Smooth muscle cell (in vitro differentiated cells): Measurements from ENCODE around the gene SCAPER. TPM values are rescaled to one million over a fixed set of nuclear protein-coding genes. Genes with fewer than 3 reads are reported as not detected.
"Not testable (repeated sequence)": the region's sequence is repeated elsewhere in the genome, so short reads cannot be mapped to it uniquely, and the experiment has no call there.

ENCODE experiments used
- DNase-seq: peaks from one replicate; lab custom pipeline; 2025; ENCODE audit not compliant: unreplicated experiment; lab: John Stamatoyannopoulos, UW
- H2AFZ ChIP-seq: fragments of 200-600 bp; sonication (generic); 2 replicates; pipeline ENCODE4 v1.6.0; 2016; ENCODE audit warnings: antibody characterized with exemption, low read depth, mild to moderate bottlenecking
- H3F3A ChIP-seq: fragments of 200-600 bp; sonication (generic); 2 replicates; pipeline ENCODE4 v1.6.0; 2017; ENCODE audit warnings: antibody characterized with exemption, low read depth
- H3K27ac ChIP-seq: fragments of 200-600 bp; sonication (generic); 2 replicates; pipeline ENCODE4 v1.5.1; 2016; ENCODE audit warnings: low read depth, mild to moderate bottlenecking
- H3K27me3 ChIP-seq: fragments of 200-600 bp; sonication (generic); 2 replicates; pipeline ENCODE4 v1.6.1; 2016; ENCODE audit warnings: low read depth, mild to moderate bottlenecking
- H3K36me3 ChIP-seq: fragments of 200-600 bp; sonication (generic); 2 replicates; pipeline ENCODE4 v1.5.1; 2016; ENCODE audit warnings: low read depth
- H3K4me1 ChIP-seq: fragments of 200-600 bp; sonication (generic); 2 replicates; pipeline ENCODE4 v1.5.1; 2016; ENCODE audit warnings: low read depth
- H3K4me2 ChIP-seq: fragments of 200-600 bp; sonication (generic); 2 replicates; pipeline ENCODE4 v1.6.0; 2016; ENCODE audit warnings: mild to moderate bottlenecking
- H3K4me3 ChIP-seq: fragments of 200-600 bp; sonication (generic); 2 replicates; pipeline ENCODE4 v1.5.1; 2016; ENCODE audit warnings: mild to moderate bottlenecking
- H3K79me2 ChIP-seq: fragments of 200-600 bp; sonication (generic); 2 replicates; pipeline ENCODE4 v1.6.0; 2016; ENCODE audit warnings: low read depth, mild to moderate bottlenecking
- H3K9ac ChIP-seq: fragments of 200-600 bp; sonication (generic); 2 replicates; pipeline ENCODE4 v1.6.0; 2016; ENCODE audit warnings: low read depth
- H3K9me3 ChIP-seq: fragments of 200-600 bp; sonication (generic); replicated peaks from 2 replicates; pipeline ENCODE4 v1.5.1; 2016; ENCODE audit warnings: low read depth
- H4K20me1 ChIP-seq: fragments of 200-600 bp; sonication (generic); 2 replicates; pipeline ENCODE4 v1.6.0; 2016; ENCODE audit warnings: low read depth
- CTCF ChIP-seq: fragments of 200-600 bp; sonication (generic); IDR thresholded peaks from 2 replicates; pipeline ENCODE4 v1.5.1; 2017; ENCODE audit warnings: borderline replicate concordance, mild to moderate bottlenecking, antibody characterized with exemption; ENCODE audit not compliant: insufficient read depth, poor library complexity, severe bottlenecking
- WGBS: methylation state at CpG from one replicate; pipeline ENCODE4 v1.1.7; 2016; ENCODE audit warnings: low lambda C conversion rate; 5-methylcytosine and 5-hydroxymethylcytosine counted together
- polyA plus RNA-seq: library from polyadenylated mRNA; unstranded; fragments of >200 nt; fragmentation: Nextera tagmentation; extraction: Ambion mirVana; gene quantifications from 2 replicates; pipeline ENCODE4 v1.2.1, GENCODE V29; 2016
- total RNA-seq: library from RNA; depleted of rRNA; stranded (reverse); fragments of >200 nt; gene quantifications from 2 replicates; pipeline ENCODE4 v1.2.3, GENCODE V29; 2014

SCAPER gene
- total and polyA plus RNA-seq, 2 experiments from 2014 or later = 6.6 to 34.3 TPM

- H3K9me3 ChIP-seq = no peaks in the 10 kb centered on the region
- no peak for TF ChIP-seq CTCF
- H3K36me3 ChIP-seq = no peaks in the 10 kb centered on the region
- H3K27ac ChIP-seq = no peak overlapping the region
- H3F3A ChIP-seq = no peaks in the 10 kb centered on the region
- H3K4me2 ChIP-seq = no peak overlapping the region
- H3K27me3 ChIP-seq = no peaks in the 10 kb centered on the region
- DNase-seq = no peak
- no peak overlapping the region for H2AFZ ChIP-seq
- WGBS = 96% methylated on average over 2 of the region's 2 CpGs
- no peak overlapping the region for H3K4me3 ChIP-seq
- no peaks in the 10 kb centered on the region for H3K4me1 ChIP-seq
- no peak overlapping the region for H3K9ac ChIP-seq
- peaks cover 12% of the 10 kb centered on the region for H4K20me1 ChIP-seq
- H3K79me2 ChIP-seq = peaks cover 5% of the 10 kb centered on the region
Observed at GRCh38 chr15:76885212-76885611, 19.9 kb downstream of the SCAPER start.

- Histone ChIP-seq H3K27ac (no peak overlapping the region), H3F3A (no peaks in the 10 kb centered on the region), H3K9me3 (no peaks in the 10 kb centered on the region), H3K4me1 (no peaks in the 10 kb centered on the region), H3K9ac (no peak overlapping the region), H3K79me2 (no peaks in the 10 kb centered on the region), H3K36me3 (no peaks in the 10 kb centered on the region), H4K20me1 (no peaks in the 10 kb centered on the region), H2AFZ (no peak overlapping the region), H3K27me3 (no peaks in the 10 kb centered on the region), H3K4me3 (no peak overlapping the region), H3K4me2 (no peak overlapping the region)
- no peak for DNase-seq
- 97% methylated on average over 25 of the region's 26 CpGs for WGBS
- no peak for TF ChIP-seq CTCF
Observed at GRCh38 chr15:76875911-76876310, 29.2 kb downstream of the SCAPER start.

GRCh38 chr15:76873066-76873465 lies 32.1 kb downstream of the SCAPER start:
- 95% methylated on average over 2 of the region's 2 CpGs for WGBS
- H3K36me3 ChIP-seq, H3K79me2 ChIP-seq, H3K9me3 ChIP-seq, H3K4me3 ChIP-seq, H4K20me1 ChIP-seq, H3K27me3 ChIP-seq, H3K4me1 ChIP-seq, H3K27ac ChIP-seq, H3F3A ChIP-seq, H2AFZ ChIP-seq, H3K4me2 ChIP-seq, H3K9ac ChIP-seq, DNase-seq: not testable (repeated sequence)

GRCh38 chr15:76871930-76872329 lies 33.2 kb downstream of the SCAPER start:
- H3K9me3 ChIP-seq = no peaks in the 10 kb centered on the region
- no peak for TF ChIP-seq CTCF
- H3K4me1 ChIP-seq = no peaks in the 10 kb centered on the region
- no peaks in the 10 kb centered on the region for H4K20me1 ChIP-seq
- H3K9ac ChIP-seq = no peak overlapping the region
- no peaks in the 10 kb centered on the region for H3K36me3 ChIP-seq
- no peak for DNase-seq
- H3K4me3 ChIP-seq = no peak overlapping the region
- H3K79me2 ChIP-seq = no peaks in the 10 kb centered on the region
- 97% methylated on average over 2 of the region's 2 CpGs for WGBS
- no peak overlapping the region for H3K4me2 ChIP-seq
- no peak overlapping the region for H3K27ac ChIP-seq
- H3F3A ChIP-seq = no peaks in the 10 kb centered on the region
- no peaks in the 10 kb centered on the region for H3K27me3 ChIP-seq
- no peak overlapping the region for H2AFZ ChIP-seq
